Keratinocyte (primary cell): Measurements from ENCODE around the gene CCDC180. TPM values are rescaled to one million over a fixed set of nuclear protein-coding genes. Genes with fewer than 3 reads are reported as not detected.

Source experiments
- DNase-seq: peaks from one replicate; pipeline ENCODE4 v3.0.0-alpha.2; 2011; ENCODE audit warnings: low read depth, missing footprints, low spot score
- FAIRE-seq: peaks from 2 replicates; lab custom pipeline; 2011; peaks lifted over from hg19 to GRCh38; lab: Jason Lieb, UNC
- H2AFZ ChIP-seq: 2 replicates; pipeline ENCODE4 v1.6.0; 2012; ENCODE audit warnings: low read length, control low read depth, inconsistent platforms; ENCODE audit not compliant: control insufficient read depth
- H3K27ac ChIP-seq: 2 replicates; pipeline ENCODE4 v1.5.1; 2011; ENCODE audit warnings: low read length; ENCODE audit not compliant: control insufficient read depth, insufficient read depth
- H3K27me3 ChIP-seq: 3 replicates; pipeline ENCODE4 v1.6.0; 2011; ENCODE audit warnings: low read length; ENCODE audit not compliant: control insufficient read depth, insufficient read depth; ENCODE audit errors: extremely low read depth
- H3K36me3 ChIP-seq, 2 experiments: 2 replicates in 1 of 2; 3 replicates in 1 of 2; pipeline ENCODE4 v1.5.1; 2011; ENCODE audit warnings: low read length in 2 of 2, mild to moderate bottlenecking in 1 of 2; ENCODE audit not compliant: control insufficient read depth in 2 of 2, insufficient read depth in 2 of 2; ENCODE audit errors: extremely low read depth in 1 of 2
- H3K4me1 ChIP-seq: 3 replicates; pipeline ENCODE4 v1.5.1; 2011; ENCODE audit warnings: low read length; ENCODE audit not compliant: control insufficient read depth, insufficient read depth; ENCODE audit errors: extremely low read depth
- H3K4me2 ChIP-seq: 3 replicates; pipeline ENCODE4 v1.6.0; 2011; ENCODE audit warnings: low read depth, low read length; ENCODE audit not compliant: control insufficient read depth, insufficient read depth; ENCODE audit errors: extremely low read depth
- H3K4me3 ChIP-seq, 3 experiments: fragments of 200-600 bp in 1 of 3; sonication (generic) in 1 of 3; 2 replicates in 2 of 3; 3 replicates in 1 of 3; pipeline ENCODE4 v1.5.1; 2011 to 2016; ENCODE audit warnings: low read length in 3 of 3, mild to moderate bottlenecking in 3 of 3, control low read depth in 2 of 3, inconsistent platforms in 1 of 3, low read depth in 1 of 3, mixed read lengths in 1 of 3, mixed run types in 1 of 3, moderate library complexity in 1 of 3; ENCODE audit not compliant: control insufficient read depth in 2 of 3, insufficient read depth in 2 of 3; ENCODE audit errors: extremely low read depth in 1 of 3
- H3K79me2 ChIP-seq: 2 replicates; pipeline ENCODE4 v1.6.0; 2012; ENCODE audit warnings: low read length; ENCODE audit not compliant: control insufficient read depth, insufficient read depth
- H3K9ac ChIP-seq: 3 replicates; pipeline ENCODE4 v1.6.0; 2011; ENCODE audit warnings: low read length; ENCODE audit not compliant: control insufficient read depth, insufficient read depth; ENCODE audit errors: extremely low read depth
- H3K9me1 ChIP-seq: 3 replicates; pipeline ENCODE4 v1.6.0; 2011; ENCODE audit warnings: low read length; ENCODE audit not compliant: control insufficient read depth, insufficient read depth; ENCODE audit errors: extremely low read depth
- H3K9me3 ChIP-seq: 2 replicates; pipeline ENCODE4 v1.5.1; 2012; ENCODE audit warnings: low read depth, low read length; ENCODE audit not compliant: control insufficient read depth
- H4K20me1 ChIP-seq: 3 replicates; pipeline ENCODE4 v1.6.0; 2011; ENCODE audit warnings: low read length; ENCODE audit not compliant: control insufficient read depth, insufficient read depth; ENCODE audit errors: extremely low read depth
- EZH2 ChIP-seq: IDR thresholded peaks from one replicate; pipeline ENCODE4 v1.6.1; 2012; ENCODE audit warnings: inconsistent platforms, mild to moderate bottlenecking, low read length, moderate library complexity
- dilution Hi-C: fragments of 300-500 bp; cut with MboI; formaldehyde crosslinking; loops from one replicate; pipeline ENCODE4 v1.7.0; 2020; ENCODE audit warnings: low sequenced_read_pairs; ENCODE audit not compliant: extremely low pct_ligation_motif_present
- polyA plus RNA-seq, 5 experiments: library from polyadenylated mRNA; depleted of rRNA in 3 of 5; stranded (reverse) in 3 of 5; stranded (forward) in 1 of 5; unstranded in 1 of 5; fragments of >200 nt; gene quantifications; 1 replicate in 1 of 5; 2 replicates in 3 of 5; 3 replicates in 1 of 5; pipeline versions ENCODE4 v1.2.1 to v1.2.3, GENCODE V29; 2011 to 2012; ENCODE audit warnings: missing spikeins in 2 of 5, low read depth in 1 of 5, low replicate concordance in 1 of 5
- TF ChIP-seq, protein P1 (sequence below), 3 experiments: IDR thresholded peaks in 1 of 3; conservative IDR thresholded peaks in 1 of 3; optimal IDR thresholded peaks in 1 of 3; 2 replicates in 2 of 3; 3 replicates in 1 of 3; pipeline versions ENCODE3 to v1.5.1; 2011; ENCODE audit warnings: low read length in 3 of 3, mild to moderate bottlenecking in 3 of 3, moderate library complexity in 2 of 3, control low read depth in 1 of 3, inconsistent platforms in 1 of 3; ENCODE audit not compliant: insufficient read depth in 2 of 3; ENCODE audit errors: extremely low read depth in 1 of 3

CCDC180 gene
- polyA plus RNA-seq, 1 donor (not counting 4 experiments of a cell fraction or from before 2014, with no cell fraction given): 0.33 TPM

DNA sequence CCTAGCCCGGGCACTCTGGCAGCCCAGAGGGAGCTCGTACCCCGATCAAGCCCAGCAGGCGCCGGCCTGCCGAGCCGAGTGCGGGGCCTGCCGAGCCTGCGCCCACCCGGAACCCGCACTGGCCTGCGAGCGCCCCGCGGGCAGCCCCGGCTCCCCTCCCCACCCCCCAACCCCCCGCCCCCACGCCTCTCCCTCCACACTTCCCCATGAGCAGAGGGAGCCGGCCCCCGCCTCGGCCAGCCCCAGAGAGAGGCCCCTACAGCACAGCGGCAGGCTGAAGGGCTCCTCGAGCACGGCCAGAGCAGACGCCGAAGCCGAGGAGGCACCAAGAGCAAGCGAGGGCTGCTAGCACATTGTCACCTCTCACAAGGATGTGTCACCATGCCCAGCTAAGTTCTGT lies 36.2 kb upstream of the CCDC180 start:
- no peaks in the 10 kb centered on the region for H3K9me3 ChIP-seq
- H3K9ac ChIP-seq: no peak overlapping the region
- H3K4me3 ChIP-seq: no peak overlapping the region
- H3K4me1 ChIP-seq: no peaks in the 10 kb centered on the region
- H3K36me3 ChIP-seq: no peaks in the 10 kb centered on the region
- no peaks in the 10 kb centered on the region for H3K27me3 ChIP-seq
- H4K20me1 ChIP-seq: no peaks in the 10 kb centered on the region
- DNase-seq (no peak), FAIRE-seq (no peak)
- H3K9me1 ChIP-seq: no peaks in the 10 kb centered on the region
- dilution Hi-C loops: no loop called here
- H3K79me2 ChIP-seq: no peaks in the 10 kb centered on the region
- no peak for TF ChIP-seq EZH2
- TF ChIP-seq, protein P1, sequence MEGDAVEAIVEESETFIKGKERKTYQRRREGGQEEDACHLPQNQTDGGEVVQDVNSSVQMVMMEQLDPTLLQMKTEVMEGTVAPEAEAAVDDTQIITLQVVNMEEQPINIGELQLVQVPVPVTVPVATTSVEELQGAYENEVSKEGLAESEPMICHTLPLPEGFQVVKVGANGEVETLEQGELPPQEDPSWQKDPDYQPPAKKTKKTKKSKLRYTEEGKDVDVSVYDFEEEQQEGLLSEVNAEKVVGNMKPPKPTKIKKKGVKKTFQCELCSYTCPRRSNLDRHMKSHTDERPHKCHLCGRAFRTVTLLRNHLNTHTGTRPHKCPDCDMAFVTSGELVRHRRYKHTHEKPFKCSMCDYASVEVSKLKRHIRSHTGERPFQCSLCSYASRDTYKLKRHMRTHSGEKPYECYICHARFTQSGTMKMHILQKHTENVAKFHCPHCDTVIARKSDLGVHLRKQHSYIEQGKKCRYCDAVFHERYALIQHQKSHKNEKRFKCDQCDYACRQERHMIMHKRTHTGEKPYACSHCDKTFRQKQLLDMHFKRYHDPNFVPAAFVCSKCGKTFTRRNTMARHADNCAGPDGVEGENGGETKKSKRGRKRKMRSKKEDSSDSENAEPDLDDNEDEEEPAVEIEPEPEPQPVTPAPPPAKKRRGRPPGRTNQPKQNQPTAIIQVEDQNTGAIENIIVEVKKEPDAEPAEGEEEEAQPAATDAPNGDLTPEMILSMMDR (optimal IDR thresholded peaks at IDR 0.05 in 1 of 3, IDR thresholded peaks at IDR 0.05 in 1 of 3, conservative IDR thresholded peaks at IDR 0.05 in 1 of 3; ENCODE audit: extremely low read depth in 1 of 3, insufficient read depth in 2 of 3, low read length in 3 of 3): no peak
- no peak overlapping the region for H3K27ac ChIP-seq
- no peak overlapping the region for H2AFZ ChIP-seq
- no peak overlapping the region for H3K4me2 ChIP-seq

DNA sequence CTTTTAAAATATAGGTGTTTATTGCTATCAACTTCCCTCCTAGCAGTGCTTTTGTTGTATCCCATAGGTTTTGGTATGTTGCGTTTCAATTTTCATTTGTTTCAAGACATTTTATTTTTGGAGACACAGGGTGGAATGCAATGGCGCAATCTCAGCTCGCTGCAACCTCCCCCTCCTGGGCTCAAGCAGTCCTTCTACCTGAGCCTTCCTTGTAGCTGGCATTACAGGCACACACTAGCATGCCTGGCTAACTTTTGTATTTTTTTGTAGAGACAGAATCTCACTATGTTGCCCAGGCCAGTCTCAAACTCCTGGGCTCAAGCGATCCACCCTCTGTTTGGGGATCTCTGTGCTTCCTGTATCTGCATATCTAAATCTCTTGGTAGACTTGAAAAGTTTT lies 35.4 kb upstream of the CCDC180 start:
- H4K20me1 ChIP-seq: no peaks in the 10 kb centered on the region

More for the DNA sequence above, 35.4 kb upstream of the CCDC180 start:
- H3K4me2 ChIP-seq: no peak overlapping the region
- no peaks in the 10 kb centered on the region for H3K27me3 ChIP-seq
- H3K9me3 ChIP-seq: no peaks in the 10 kb centered on the region
- FAIRE-seq (no peak), DNase-seq (no peak)
- H3K4me3 ChIP-seq: no peak overlapping the region
- H3K36me3 ChIP-seq: no peaks in the 10 kb centered on the region
- no peaks in the 10 kb centered on the region for H3K79me2 ChIP-seq
- no peak for TF ChIP-seq EZH2
- TF ChIP-seq, protein P1 (optimal IDR thresholded peaks at IDR 0.05 in 1 of 3, IDR thresholded peaks at IDR 0.05 in 1 of 3, conservative IDR thresholded peaks at IDR 0.05 in 1 of 3; ENCODE audit: extremely low read depth in 1 of 3, insufficient read depth in 2 of 3, low read length in 3 of 3): no peak
- no peaks in the 10 kb centered on the region for H3K4me1 ChIP-seq
- dilution Hi-C loops: no loop called here
- H3K27ac ChIP-seq: no peak overlapping the region
- no peaks in the 10 kb centered on the region for H3K9me1 ChIP-seq
- H3K9ac ChIP-seq: no peak overlapping the region
- H2AFZ ChIP-seq: no peak overlapping the region
